ENCODE measurements around the gene C1S. TPM values are rescaled to one million over a fixed set of nuclear protein-coding genes. Genes with fewer than 3 reads are reported as not detected.

The C1S gene
- total RNA-seq, 4 donors from 2014 or later, result 391 to 853 (median 638) TPM

DNA sequence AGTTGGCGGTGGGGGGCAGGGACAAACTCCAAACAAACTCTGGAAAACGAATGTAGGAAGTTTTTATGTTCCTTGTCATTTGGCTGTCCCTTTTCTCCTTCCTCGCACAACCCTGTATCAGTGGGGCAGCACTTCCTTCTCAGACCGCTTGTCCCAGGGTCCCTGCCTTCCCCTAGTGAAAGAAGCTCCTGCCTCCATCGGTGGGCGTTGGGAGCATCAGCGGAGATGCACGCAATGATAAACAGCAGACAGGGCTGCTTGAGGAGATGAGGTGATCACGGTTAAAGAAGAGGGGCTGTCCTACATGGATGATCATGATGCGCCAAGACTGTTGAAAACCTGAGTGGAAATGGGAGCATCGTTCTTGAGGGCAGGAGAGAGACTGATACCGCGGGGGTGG is 620 bp downstream of the C1S start:
- Histone ChIP-seq H3K27me3 (no peaks in the 10 kb centered on the region), H3K4me3 (peak overlapping the region; percentile 54 to 79), H3K27ac (peak overlapping the region; percentile 82 to 96 (median 86)), H3K36me3 (peaks cover 0 to 35% of the 10 kb centered on the region in 2 donors), H3K4me1 (peaks cover 5 to 58% (median 6%) of the 10 kb centered on the region in 3 donors), H3K9me3 (no peaks in the 10 kb centered on the region)
- WGBS, 2 donors (ENCODE audit: low coverage in 1 of 2), result 50 to 57% methylated on average over 7 to 10 of the region's 13 CpGs
- TF ChIP-seq POLR2AphosphoS5 (IDR thresholded peaks at IDR 0.05) (no peak), EP300 (IDR thresholded peaks at IDR 0.05) (no peak), POLR2A (IDR thresholded peaks at IDR 0.05) (no peak)
- TF ChIP-seq, protein P1, sequence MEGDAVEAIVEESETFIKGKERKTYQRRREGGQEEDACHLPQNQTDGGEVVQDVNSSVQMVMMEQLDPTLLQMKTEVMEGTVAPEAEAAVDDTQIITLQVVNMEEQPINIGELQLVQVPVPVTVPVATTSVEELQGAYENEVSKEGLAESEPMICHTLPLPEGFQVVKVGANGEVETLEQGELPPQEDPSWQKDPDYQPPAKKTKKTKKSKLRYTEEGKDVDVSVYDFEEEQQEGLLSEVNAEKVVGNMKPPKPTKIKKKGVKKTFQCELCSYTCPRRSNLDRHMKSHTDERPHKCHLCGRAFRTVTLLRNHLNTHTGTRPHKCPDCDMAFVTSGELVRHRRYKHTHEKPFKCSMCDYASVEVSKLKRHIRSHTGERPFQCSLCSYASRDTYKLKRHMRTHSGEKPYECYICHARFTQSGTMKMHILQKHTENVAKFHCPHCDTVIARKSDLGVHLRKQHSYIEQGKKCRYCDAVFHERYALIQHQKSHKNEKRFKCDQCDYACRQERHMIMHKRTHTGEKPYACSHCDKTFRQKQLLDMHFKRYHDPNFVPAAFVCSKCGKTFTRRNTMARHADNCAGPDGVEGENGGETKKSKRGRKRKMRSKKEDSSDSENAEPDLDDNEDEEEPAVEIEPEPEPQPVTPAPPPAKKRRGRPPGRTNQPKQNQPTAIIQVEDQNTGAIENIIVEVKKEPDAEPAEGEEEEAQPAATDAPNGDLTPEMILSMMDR (IDR thresholded peaks at IDR 0.05), result peak in 1 of 4 experiments; percentile 5
- ATAC-seq, result no peak

DNA sequence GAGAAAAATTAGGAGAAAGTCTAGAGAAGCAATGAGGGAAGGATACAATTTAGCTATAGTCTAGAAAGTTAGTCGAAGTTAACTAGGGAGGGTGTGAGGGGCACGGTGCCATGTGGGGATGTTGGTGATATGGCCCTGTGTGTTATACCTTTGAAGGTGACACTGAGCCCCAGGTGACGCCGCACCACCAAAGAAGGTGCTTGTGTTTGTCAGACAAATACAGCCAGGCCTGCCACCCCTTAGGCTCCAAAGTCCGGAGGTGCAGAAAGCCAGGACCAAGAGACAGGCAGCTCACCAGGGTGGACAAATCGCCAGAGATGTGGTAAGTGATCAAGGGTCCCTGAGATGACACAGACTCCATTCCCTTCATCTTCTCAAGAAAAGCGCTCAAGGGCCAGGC is 1.1 kb downstream of the C1S start:
- TF ChIP-seq POLR2A (IDR thresholded peaks at IDR 0.05) (no peak), POLR2AphosphoS5 (IDR thresholded peaks at IDR 0.05) (no peak)
- TF ChIP-seq, protein P1 (IDR thresholded peaks at IDR 0.05), result no peak
- WGBS, 2 donors (ENCODE audit: low coverage in 1 of 2), result 85 to 91% methylated on average over 4 of the region's 7 CpGs
- no peaks in the 10 kb centered on the region for H3K27me3 ChIP-seq
- H3K4me3 ChIP-seq, result peak overlapping the region; percentile 54 to 79
- peaks cover 5 to 58% (median 6%) of the 10 kb centered on the region in 3 donors for H3K4me1 ChIP-seq
- H3K9me3 ChIP-seq, result no peaks in the 10 kb centered on the region
- no peak for ATAC-seq
- H3K36me3 ChIP-seq, result peaks cover 0 to 40% of the 10 kb centered on the region in 2 donors
- H3K27ac ChIP-seq, result peak overlapping the region; percentile 82 to 96 (median 86)

DNA sequence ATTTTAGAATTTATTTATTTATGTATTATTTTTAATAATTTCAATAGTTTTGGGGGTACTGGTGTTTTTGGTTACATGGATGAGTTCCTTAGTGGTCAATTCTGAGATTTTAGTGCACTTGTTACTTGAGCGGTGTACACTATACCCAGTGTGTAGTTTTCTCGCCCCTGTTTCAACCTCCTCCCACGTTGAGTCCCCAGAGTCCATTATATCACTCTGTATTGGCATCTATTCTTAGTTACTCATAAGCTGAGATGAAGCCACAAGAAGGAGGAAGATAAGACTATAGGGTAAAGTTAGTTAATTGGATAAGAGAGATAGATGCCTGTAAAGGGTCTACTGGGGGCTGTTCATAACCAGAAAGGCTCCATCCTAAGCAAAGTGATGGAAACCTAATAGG is 4.0 kb downstream of the C1S start:
- peaks cover 0 to 69% of the 10 kb centered on the region in 2 donors for H3K36me3 ChIP-seq
- peaks cover 5 to 54% (median 6%) of the 10 kb centered on the region in 3 donors for H3K4me1 ChIP-seq
- no peak overlapping the region for H3K27ac ChIP-seq
- H3K27me3 ChIP-seq, result no peaks in the 10 kb centered on the region
- H3K9me3 ChIP-seq, result no peaks in the 10 kb centered on the region
- no peak overlapping the region for H3K4me3 ChIP-seq
- WGBS, 2 donors (ENCODE audit: low coverage in 1 of 2), result 60 to 83% methylated on average over 1 of the region's 3 CpGs
- TF ChIP-seq POLR2A (IDR thresholded peaks at IDR 0.05) (no peak), EP300 (IDR thresholded peaks at IDR 0.05) (no peak), POLR2AphosphoS5 (IDR thresholded peaks at IDR 0.05) (no peak)
- TF ChIP-seq, protein P1 (IDR thresholded peaks at IDR 0.05), result no peak
- no peak for ATAC-seq

DNA sequence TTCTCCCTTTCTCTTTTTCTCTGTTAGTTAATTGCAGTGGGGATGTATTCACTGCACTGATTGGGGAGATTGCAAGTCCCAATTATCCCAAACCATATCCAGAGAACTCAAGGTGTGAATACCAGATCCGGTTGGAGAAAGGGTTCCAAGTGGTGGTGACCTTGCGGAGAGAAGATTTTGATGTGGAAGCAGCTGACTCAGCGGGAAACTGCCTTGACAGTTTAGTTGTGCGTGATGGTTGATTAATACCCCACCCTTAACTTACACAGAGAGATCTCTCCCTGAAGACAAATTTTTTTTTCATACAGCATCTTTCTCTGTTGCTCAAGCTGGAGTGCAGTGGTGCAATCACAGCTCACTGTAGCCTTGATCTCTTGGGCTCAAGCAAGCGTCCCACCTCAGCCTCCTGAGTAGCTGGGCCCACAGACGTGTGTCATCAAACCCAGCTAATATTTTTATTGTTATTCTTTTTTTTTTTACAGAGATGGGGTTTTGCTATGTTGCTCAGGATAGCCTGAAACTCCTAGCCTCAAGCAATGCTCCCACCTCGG is 4.6 kb downstream of the C1S start:
- no peak overlapping the region for H3K4me3 ChIP-seq
- no peak for TF ChIP-seq POLR2A (IDR thresholded peaks at IDR 0.05)
- TF ChIP-seq, protein P1 (IDR thresholded peaks at IDR 0.05), result no peak
- no peak for TF ChIP-seq EP300 (IDR thresholded peaks at IDR 0.05)
- no peak for TF ChIP-seq POLR2AphosphoS5 (IDR thresholded peaks at IDR 0.05)

DNA sequence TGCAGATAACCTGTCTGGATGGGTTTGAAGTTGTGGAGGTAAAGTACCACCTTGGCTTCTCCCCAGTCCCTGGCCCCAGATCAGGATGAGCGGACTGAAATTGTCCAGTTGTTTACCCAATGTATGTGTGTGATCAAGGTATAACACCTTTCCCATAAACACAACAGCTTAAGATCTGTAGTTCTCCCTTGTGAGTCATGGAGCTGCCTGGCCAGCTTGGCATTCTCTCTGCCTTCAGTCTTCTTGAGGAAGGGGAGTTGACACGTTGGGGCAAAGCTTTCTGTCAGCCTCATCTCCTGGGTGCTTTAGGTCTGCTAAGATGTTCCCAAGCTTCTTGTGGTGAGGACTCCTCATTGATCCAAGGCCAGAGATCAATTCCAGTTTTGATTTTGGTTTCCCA is 6.1 kb downstream of the C1S start:
- Histone ChIP-seq H3K27ac (no peak overlapping the region), H3K4me1 (peaks cover 0 to 33% (median 0%) of the 10 kb centered on the region in 3 donors), H3K36me3 (peaks cover 0 to 83% of the 10 kb centered on the region in 2 donors), H3K4me3 (no peak overlapping the region), H3K9me3 (no peaks in the 10 kb centered on the region), H3K27me3 (no peaks in the 10 kb centered on the region)
- ATAC-seq, result no peak
- TF ChIP-seq, protein P1 (IDR thresholded peaks at IDR 0.05), result no peak
- TF ChIP-seq POLR2A (IDR thresholded peaks at IDR 0.05) (no peak), EP300 (IDR thresholded peaks at IDR 0.05) (no peak), POLR2AphosphoS5 (IDR thresholded peaks at IDR 0.05) (no peak)
- 85 to 100% methylated on average over 1 of the region's 2 CpGs for WGBS, 2 donors (ENCODE audit: low coverage in 1 of 2)

More for the DNA sequence above, 4.6 kb downstream of the C1S start:
- H3K36me3 ChIP-seq, result peaks cover 0 to 75% of the 10 kb centered on the region in 2 donors
- WGBS, 2 donors (ENCODE audit: low coverage in 1 of 2), result 84 to 87% methylated on average over 6 to 7 of the region's 7 CpGs
- H3K27ac ChIP-seq, result no peak overlapping the region
- H3K4me1 ChIP-seq, result peaks cover 0 to 48% (median under 1%) of the 10 kb centered on the region in 3 donors
- no peaks in the 10 kb centered on the region for H3K27me3 ChIP-seq
- H3K9me3 ChIP-seq, result no peaks in the 10 kb centered on the region
- ATAC-seq, result no peak
